HepG2 (cell line): ENCODE measurements around the gene ATP7A. TPM values are rescaled to one million over a fixed set of nuclear protein-coding genes. Genes with fewer than 3 reads are reported as not detected.
A peak's percentile ranks its signal among the peaks of the same experiment; 100 is the strongest.

Experiments
- ARNT2 ChIP-seq: sonication (generic); formaldehyde crosslinking; IDR thresholded peaks from 2 replicates; pipeline ENCODE4 v1.8.0; 2022; ENCODE audit warnings: mild to moderate bottlenecking, low read depth, missing genetic modification reagents, moderate library complexity
- ATF1 ChIP-seq: IDR thresholded peaks from 2 replicates; pipeline ENCODE4 v1.6.1; 2016; ENCODE audit warnings: mild to moderate bottlenecking, control low read depth
- BRCA1 ChIP-seq: sonication (generic); formaldehyde crosslinking; IDR thresholded peaks from 2 replicates; pipeline ENCODE4 v1.4.0; 2020; ENCODE audit warnings: missing genetic modification reagents
- FOXK1 ChIP-seq: sonication (generic); formaldehyde crosslinking; IDR thresholded peaks from 2 replicates; pipeline ENCODE4 v1.4.0; 2020; ENCODE audit warnings: low read depth, missing genetic modification reagents, borderline replicate concordance
- HNRNPUL1 ChIP-seq: fragments of 200-400 bp; formaldehyde crosslinking; IDR thresholded peaks from 2 replicates; pipeline ENCODE4 v1.6.1; 2017; ENCODE audit warnings: low read depth, mild to moderate bottlenecking, low read length, moderate library complexity
- MTA3 ChIP-seq: sonication (generic); formaldehyde crosslinking; IDR thresholded peaks from 2 replicates; pipeline ENCODE4 v1.4.0; 2020; ENCODE audit warnings: missing genetic modification reagents
- NFATC3 ChIP-seq: sonication (generic); formaldehyde crosslinking; IDR thresholded peaks from 2 replicates; pipeline ENCODE4 v1.5.1; 2020; ENCODE audit warnings: mild to moderate bottlenecking, missing genetic modification reagents
- PHF5A ChIP-seq: IDR thresholded peaks from one replicate; pipeline ENCODE4 v1.6.1; 2018; ENCODE audit warnings: low read depth, missing genetic modification reagents; ENCODE audit not compliant: unreplicated experiment
- POLR2A ChIP-seq, 2 experiments: IDR thresholded peaks; 2 replicates each; pipeline ENCODE4 v1.6.1; 2011; ENCODE audit warnings: low read depth in 2 of 2, low read length in 2 of 2, mild to moderate bottlenecking in 1 of 2, moderate library complexity in 1 of 2; ENCODE audit not compliant: insufficient read depth in 1 of 2
- RBAK ChIP-seq: sonication (generic); formaldehyde crosslinking; IDR thresholded peaks from 2 replicates; pipeline ENCODE4 v1.5.1; 2020; ENCODE audit warnings: mild to moderate bottlenecking, missing genetic modification reagents
- SMARCE1 ChIP-seq: fragments of 450-650 bp; IDR thresholded peaks from 2 replicates; pipeline ENCODE4 v1.6.1; 2017; ENCODE audit warnings: borderline replicate concordance
- TMF1 ChIP-seq: sonication (generic); formaldehyde crosslinking; IDR thresholded peaks from 2 replicates; pipeline ENCODE4 v1.8.1; 2022; ENCODE audit warnings: low read depth, missing genetic modification reagents
- ZBTB38 ChIP-seq: sonication (generic); formaldehyde crosslinking; IDR thresholded peaks from 2 replicates; pipeline ENCODE4 v1.5.1; 2020; ENCODE audit warnings: mild to moderate bottlenecking, missing genetic modification reagents
- ZNF577 ChIP-seq: sonication (generic); formaldehyde crosslinking; IDR thresholded peaks from 2 replicates; pipeline ENCODE4 v1.4.0; 2020; ENCODE audit warnings: mild to moderate bottlenecking, low read depth, missing genetic modification reagents, borderline replicate concordance
- ZNF839 ChIP-seq: sonication (generic); formaldehyde crosslinking; IDR thresholded peaks from 2 replicates; pipeline ENCODE4 v1.4.0; 2020; ENCODE audit warnings: missing genetic modification reagents, mild to moderate bottlenecking, borderline replicate concordance
- polyA plus RNA-seq, 8 experiments: library from polyadenylated mRNA; depleted of rRNA in 3 of 8; stranded (reverse) in 7 of 8; unstranded in 1 of 8; fragments of >200 nt; fragmentation: Illumina TruSeq in 4 of 8; extraction: Trizol in 4 of 8; gene quantifications; 2 replicates each; pipeline versions ENCODE4 v1.2.1 to v1.2.3, GENCODE V29; 2011 to 2016; ENCODE audit warnings: low read depth in 4 of 8, missing spikeins in 1 of 8, mixed read lengths in 1 of 8; ENCODE audit not compliant: insufficient read depth in 1 of 8
- total RNA-seq, 5 experiments: library from RNA; depleted of rRNA; stranded (reverse); fragments of >200 nt; fragmentation: Illumina TruSeq; extraction: Trizol; gene quantifications; 2 replicates each; pipeline ENCODE4 v1.2.3, GENCODE V29; 2016; ENCODE audit warnings: low read depth in 1 of 5
- TF ChIP-seq, protein P1 (sequence below): sonication (generic); formaldehyde crosslinking; conservative IDR thresholded peaks from 2 replicates; pipeline ENCODE4 v1.8.0; 2022; ENCODE audit warnings: low read depth, missing genetic modification reagents
- TF ChIP-seq, protein P2 (sequence below): sonication (generic); formaldehyde crosslinking; IDR thresholded peaks from 2 replicates; pipeline ENCODE4 v1.5.0; 2020; ENCODE audit warnings: mild to moderate bottlenecking, missing genetic modification reagents
- TF ChIP-seq, protein P3 (sequence below): sonication (generic); formaldehyde crosslinking; IDR thresholded peaks from 2 replicates; pipeline ENCODE4 v1.5.1; 2020; ENCODE audit warnings: mild to moderate bottlenecking, missing genetic modification reagents, moderate library complexity
- TF ChIP-seq, protein P4 (sequence below): sonication (generic); formaldehyde crosslinking; IDR thresholded peaks from 2 replicates; pipeline ENCODE4 v1.8.0; 2022; ENCODE audit warnings: mild to moderate bottlenecking, missing genetic modification reagents, borderline replicate concordance
- TF ChIP-seq, protein P5 (sequence below): sonication (generic); formaldehyde crosslinking; IDR thresholded peaks from 2 replicates; pipeline ENCODE4 v1.5.0; 2020; ENCODE audit warnings: missing genetic modification reagents
- TF ChIP-seq, protein P6 (sequence below): fragments of 450-650 bp; IDR thresholded peaks from 2 replicates; pipeline ENCODE4 v1.6.1; 2016

Gene ATP7A
- total and polyA plus RNA-seq, 2 of the 13 experiments (the other 11 are each of a cell fraction or from before 2014, with no cell fraction given): 1.7 to 4.7 TPM

DNA sequence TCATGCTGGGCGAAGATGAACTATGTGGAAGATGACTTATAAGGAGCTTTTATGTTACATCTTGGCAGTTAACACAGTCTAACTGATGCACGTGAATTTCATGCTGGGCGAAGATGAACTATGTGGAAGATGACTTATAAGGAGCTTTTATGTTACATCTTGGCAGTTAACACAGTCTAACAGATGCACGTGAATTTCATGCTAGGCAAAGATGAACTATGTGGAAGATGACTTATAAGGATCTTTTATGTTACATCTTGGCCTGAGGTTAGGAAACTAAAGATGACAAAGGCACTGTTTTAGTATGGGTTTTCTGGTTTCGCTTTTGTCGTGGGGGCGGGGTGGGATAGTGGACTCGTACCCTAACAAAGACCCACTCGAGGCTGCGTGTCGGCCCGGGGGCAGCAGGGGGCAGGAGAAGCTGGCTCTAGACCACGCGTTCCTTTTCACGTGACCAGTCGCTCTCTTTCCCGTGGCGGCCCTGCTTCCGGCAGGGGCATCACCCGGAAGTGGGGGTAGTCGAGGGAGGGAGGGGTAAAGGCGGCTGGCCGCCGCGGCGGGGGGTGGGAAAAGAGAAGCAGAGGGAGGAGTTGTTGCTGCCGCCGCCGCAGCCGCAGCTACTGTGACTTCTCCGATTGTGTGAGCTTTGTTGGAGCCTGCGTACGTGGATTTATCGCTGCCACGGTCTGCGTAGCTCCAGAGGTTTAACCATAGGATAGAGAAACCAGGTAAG, at the start of gene ATP7A (continued):
- no peak for TF ChIP-seq ZNF839
- TF ChIP-seq HNRNPUL1: no peak
- TF ChIP-seq TMF1 (CRISPR knock-in tag): no peak
- TF ChIP-seq, protein P1, sequence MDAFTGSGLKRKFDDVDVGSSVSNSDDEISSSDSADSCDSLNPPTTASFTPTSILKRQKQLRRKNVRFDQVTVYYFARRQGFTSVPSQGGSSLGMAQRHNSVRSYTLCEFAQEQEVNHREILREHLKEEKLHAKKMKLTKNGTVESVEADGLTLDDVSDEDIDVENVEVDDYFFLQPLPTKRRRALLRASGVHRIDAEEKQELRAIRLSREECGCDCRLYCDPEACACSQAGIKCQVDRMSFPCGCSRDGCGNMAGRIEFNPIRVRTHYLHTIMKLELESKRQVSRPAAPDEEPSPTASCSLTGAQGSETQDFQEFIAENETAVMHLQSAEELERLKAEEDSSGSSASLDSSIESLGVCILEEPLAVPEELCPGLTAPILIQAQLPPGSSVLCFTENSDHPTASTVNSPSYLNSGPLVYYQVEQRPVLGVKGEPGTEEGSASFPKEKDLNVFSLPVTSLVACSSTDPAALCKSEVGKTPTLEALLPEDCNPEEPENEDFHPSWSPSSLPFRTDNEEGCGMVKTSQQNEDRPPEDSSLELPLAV: no peak
- TF ChIP-seq, protein P2, sequence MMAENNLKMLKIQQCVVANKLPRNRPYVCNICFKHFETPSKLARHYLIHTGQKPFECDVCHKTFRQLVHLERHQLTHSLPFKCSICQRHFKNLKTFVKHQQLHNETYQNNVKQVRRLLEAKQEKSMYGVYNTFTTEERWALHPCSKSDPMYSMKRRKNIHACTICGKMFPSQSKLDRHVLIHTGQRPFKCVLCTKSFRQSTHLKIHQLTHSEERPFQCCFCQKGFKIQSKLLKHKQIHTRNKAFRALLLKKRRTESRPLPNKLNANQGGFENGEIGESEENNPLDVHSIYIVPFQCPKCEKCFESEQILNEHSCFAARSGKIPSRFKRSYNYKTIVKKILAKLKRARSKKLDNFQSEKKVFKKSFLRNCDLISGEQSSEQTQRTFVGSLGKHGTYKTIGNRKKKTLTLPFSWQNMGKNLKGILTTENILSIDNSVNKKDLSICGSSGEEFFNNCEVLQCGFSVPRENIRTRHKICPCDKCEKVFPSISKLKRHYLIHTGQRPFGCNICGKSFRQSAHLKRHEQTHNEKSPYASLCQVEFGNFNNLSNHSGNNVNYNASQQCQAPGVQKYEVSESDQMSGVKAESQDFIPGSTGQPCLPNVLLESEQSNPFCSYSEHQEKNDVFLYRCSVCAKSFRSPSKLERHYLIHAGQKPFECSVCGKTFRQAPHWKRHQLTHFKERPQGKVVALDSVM: no peak
- no peak for TF ChIP-seq MTA3 (CRISPR knock-in tag)
- TF ChIP-seq FOXK1 (CRISPR knock-in tag): no peak
- TF ChIP-seq, protein P3, sequence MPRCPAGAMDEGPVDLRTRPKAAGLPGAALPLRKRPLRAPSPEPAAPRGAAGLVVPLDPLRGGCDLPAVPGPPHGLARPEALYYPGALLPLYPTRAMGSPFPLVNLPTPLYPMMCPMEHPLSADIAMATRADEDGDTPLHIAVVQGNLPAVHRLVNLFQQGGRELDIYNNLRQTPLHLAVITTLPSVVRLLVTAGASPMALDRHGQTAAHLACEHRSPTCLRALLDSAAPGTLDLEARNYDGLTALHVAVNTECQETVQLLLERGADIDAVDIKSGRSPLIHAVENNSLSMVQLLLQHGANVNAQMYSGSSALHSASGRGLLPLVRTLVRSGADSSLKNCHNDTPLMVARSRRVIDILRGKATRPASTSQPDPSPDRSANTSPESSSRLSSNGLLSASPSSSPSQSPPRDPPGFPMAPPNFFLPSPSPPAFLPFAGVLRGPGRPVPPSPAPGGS (CRISPR knock-in tag): no peak
- TF ChIP-seq NFATC3 (CRISPR knock-in tag): no peak
- TF ChIP-seq SMARCE1: no peak
- TF ChIP-seq BRCA1 (CRISPR knock-in tag): no peak
- TF ChIP-seq RBAK (CRISPR knock-in tag): no peak
- no peak for TF ChIP-seq ZBTB38 (CRISPR knock-in tag)
- TF ChIP-seq ATF1 (CRISPR knock-in tag): no peak
- TF ChIP-seq, protein P4, sequence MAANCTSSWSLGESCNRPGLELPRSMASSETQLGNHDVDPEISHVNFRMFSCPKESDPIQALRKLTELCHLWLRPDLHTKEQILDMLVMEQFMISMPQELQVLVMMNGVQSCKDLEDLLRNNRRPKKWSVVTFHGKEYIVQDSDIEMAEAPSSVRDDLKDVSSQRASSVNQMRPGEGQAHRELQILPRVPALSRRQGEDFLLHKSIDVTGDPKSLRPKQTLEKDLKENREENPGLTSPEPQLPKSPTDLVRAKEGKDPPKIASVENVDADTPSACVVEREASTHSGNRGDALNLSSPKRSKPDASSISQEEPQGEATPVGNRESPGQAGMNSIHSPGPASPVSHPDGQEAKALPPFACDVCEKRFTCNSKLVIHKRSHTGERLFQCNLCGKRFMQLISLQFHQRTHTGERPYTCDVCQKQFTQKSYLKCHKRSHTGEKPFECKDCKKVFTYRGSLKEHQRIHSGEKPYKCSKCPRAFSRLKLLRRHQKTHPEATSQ (CRISPR knock-in tag): no peak
- no peak for TF ChIP-seq PHF5A (CRISPR knock-in tag)
- TF ChIP-seq, protein P5, sequence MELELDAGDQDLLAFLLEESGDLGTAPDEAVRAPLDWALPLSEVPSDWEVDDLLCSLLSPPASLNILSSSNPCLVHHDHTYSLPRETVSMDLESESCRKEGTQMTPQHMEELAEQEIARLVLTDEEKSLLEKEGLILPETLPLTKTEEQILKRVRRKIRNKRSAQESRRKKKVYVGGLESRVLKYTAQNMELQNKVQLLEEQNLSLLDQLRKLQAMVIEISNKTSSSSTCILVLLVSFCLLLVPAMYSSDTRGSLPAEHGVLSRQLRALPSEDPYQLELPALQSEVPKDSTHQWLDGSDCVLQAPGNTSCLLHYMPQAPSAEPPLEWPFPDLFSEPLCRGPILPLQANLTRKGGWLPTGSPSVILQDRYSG: no peak
- TF ChIP-seq ARNT2 (CRISPR knock-in tag): no peak
- no peak for TF ChIP-seq ZNF577 (CRISPR knock-in tag)
- TF ChIP-seq, protein P6, sequence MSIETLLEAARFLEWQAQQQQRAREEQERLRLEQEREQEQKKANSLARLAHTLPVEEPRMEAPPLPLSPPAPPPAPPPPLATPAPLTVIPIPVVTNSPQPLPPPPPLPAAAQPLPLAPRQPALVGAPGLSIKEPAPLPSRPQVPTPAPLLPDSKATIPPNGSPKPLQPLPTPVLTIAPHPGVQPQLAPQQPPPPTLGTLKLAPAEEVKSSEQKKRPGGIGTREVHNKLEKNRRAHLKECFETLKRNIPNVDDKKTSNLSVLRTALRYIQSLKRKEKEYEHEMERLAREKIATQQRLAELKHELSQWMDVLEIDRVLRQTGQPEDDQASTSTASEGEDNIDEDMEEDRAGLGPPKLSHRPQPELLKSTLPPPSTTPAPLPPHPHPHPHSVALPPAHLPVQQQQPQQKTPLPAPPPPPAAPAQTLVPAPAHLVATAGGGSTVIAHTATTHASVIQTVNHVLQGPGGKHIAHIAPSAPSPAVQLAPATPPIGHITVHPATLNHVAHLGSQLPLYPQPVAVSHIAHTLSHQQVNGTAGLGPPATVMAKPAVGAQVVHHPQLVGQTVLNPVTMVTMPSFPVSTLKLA: peak; percentile 24; the same call in 1 of the 2 replicates
- peak; percentile 52 to 53; a peak in 3 of 4 replicates for TF ChIP-seq POLR2A (IDR thresholded peaks at IDR 0.05; ENCODE audit: insufficient read depth in 1 of 2, low read depth in 2 of 2, low read length in 2 of 2)
